Measurements from ENCODE around the gene ATOSB. TPM values are rescaled to one million over a fixed set of nuclear protein-coding genes. Genes with fewer than 3 reads are reported as not detected.

The ATOSB gene, protein sequence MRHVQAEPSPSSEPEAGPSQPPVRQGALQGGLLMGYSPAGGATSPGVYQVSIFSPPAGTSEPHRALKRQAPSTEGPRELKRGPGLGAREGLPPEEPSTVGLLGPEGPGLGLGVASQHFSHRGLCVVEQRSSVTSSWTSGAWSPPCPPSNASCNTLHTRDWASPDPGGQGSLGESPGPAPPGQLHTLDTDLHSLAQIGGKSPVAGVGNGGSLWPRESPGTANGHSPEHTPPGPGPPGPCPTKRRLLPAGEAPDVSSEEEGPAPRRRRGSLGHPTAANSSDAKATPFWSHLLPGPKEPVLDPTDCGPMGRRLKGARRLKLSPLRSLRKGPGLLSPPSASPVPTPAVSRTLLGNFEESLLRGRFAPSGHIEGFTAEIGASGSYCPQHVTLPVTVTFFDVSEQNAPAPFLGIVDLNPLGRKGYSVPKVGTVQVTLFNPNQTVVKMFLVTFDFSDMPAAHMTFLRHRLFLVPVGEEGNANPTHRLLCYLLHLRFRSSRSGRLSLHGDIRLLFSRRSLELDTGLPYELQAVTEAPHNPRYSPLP
- 49.0 and 50.9 TPM in 2 replicates for total RNA-seq

DNA sequence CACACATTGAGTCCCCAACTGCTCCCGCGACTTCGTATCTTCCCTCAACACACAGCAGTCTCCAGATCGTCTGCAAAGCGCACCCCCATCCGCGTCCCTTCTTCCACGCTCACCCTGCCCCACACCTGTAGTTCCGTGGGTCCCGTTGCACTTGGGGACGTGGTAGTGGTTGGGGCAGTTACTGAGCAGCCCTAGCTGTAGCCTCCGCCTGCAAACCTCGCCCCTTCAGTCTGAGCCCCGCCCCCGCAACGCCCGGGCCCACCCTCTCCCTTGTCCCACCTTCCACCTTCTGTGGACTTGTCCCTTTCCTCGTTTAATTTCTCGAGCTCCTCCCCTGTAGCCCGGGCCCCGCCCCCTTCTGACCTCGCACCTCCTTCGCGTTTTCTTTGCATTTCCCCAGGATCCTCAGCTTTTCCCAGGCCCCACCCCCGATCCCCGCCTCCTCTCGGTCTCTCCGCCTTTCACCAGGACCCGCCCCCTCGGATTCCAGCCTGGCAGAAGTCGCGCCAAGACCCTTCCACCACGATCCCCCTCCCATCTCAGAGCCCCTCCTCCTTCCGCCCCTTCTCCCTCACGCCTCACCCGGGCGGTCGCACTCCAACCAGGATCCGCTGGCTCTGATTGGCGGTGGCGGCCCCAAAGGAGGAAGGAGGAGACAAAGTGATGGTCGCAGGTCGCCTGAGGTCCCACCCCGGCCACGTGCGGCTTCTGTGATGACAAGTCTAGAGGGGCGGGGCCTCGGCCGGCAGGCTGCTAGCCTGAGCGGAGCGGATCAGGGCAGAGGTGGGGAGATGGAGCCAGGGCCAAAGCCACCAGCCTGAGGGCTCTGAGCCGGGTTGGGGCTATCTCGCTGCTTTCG is at the start of gene ATOSB:
Gene ATOSB, minus strand, starts transcription at position 183 of the 859 bp plus-strand sequence. CDS start 7,588 bp downstream, outside the sequence.

DNA sequence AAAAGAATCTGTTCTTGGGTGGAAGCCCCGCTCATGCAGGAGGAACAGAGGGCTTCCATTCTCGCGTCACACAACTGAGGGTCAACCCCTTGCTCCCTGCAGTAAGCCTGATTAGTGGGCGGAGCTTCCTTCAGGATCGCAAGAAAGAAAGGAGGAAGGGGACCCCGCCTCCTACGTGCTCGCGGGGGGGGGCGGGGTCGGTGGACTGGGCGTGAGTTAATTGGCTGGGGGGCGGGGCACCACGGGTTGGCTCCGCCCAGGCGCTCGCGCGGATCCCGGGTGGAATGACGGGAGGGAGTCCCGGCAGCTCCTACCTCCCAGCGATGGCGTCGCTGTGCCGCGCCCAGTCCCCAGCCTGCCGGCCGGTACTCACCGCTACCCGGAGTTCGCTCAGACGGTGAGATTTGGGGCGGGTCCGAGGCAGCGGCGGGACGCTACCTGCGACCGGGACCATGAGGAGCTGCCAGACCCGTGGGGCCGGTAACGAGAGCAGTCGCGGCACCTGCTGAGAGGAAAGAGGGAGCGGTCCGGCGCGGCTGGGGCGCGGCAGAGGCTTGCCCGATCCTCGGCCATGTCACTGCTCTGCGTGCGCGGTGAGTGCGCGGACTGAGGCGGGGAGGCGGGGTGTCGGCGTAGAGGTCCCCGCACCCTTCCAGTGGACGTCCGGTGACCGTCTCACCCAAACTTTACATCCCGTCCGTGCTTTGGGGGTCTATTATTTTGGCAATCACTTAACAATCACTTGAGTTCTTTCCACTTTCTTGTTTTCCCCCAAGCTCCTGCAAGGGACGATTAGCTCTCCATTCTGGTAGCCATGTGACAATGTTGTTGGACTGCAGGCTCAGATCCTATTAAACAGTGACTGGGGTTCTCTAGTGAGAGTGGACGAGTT is 46.3 kb upstream of the ATOSB start, which contains the start of gene UNC13B:
Gene UNC13B, plus strand, starts transcription at position 297 of the 892 bp plus-strand sequence. Its CDS starts 275 bp downstream, at position 572.

DNA sequence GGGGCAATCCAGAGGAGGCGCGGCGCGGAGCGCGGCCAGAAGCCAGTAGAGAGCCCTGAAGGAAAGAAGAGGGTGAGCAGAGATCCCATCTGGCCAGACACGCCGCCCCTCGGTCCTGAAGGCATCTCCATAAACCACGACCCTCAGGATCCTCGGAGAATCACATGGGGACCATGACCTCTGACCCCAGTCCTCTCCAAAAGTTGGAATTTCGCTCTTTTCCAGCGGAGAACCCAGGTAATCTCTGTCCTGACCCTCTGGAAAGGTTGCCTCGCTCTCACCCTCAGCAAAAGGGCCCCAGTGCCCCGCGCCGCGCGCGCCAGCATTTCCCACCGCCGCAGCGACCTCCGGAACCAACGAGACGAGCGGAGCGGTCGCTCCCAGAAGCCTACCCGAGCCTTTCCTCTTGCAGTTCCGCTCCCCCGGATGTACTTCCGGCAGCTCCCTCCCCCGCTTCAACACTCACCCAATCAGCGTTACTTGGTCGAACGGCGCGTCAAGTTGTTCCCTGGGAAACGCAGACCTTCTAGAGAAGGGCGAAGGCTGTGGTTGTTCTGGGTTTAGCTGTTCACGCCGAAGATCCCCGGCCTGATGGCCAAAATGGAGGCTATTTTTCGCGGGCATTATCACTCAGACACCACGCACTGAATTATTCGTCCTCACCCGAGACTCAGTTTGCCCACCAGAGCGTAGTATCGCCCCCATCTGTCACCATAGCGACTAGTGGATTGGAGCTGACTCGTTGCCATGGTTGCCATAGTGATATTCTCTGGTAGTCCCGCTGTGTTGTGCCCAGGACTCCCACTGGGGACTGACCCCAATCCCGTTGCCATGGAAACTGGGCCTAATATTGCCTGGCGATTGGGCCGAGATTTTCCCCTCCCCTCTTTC is 12.6 kb downstream of the ATOSB start, which contains the start of gene STOML2:
Gene STOML2, minus strand, starts transcription at position 363 of the 891 bp plus-strand sequence. Its CDS starts 37 bp downstream, at position 326.

DNA sequence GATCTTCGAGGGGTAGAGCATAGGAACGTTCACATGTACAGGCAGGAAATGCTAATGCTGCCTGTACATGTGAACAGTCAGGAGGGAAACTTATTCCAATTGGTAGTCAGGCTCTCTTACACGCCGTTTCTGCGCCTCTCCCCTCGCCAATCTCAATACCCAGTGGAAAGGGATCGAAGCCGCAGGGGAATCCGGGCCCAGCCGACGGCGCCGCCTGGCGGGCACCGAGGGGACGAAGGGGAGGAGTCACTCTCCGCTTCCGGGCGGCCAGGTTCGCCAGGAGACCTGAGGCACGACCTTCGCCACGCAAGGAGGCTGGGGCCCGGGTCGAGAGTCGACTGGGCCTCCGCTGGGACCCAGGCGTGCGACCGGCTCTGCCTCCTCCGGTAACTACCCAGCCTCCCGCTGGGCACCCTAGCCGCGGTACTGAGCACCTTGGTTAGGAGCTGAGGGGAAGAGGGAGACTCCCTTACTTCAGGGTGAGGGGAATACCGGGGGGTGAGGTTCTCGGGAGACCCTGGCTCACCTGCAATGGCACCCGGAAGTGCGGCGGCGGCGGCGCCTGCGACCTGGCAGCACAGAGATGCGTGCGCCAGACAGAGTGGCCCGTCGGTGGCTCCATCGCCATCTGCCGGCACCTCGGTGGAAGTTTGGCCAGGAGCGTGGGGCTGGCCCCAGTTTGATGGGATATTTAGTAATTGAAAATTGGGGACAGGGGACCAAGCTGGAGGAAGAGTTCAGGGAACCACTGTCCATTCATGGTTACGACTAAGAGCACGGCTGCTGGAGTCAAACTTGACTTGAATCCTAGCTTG is 19.4 kb downstream of the ATOSB start, which contains the start of gene PIGO:
Gene PIGO, minus strand, starts transcription at position 557 of the 815 bp plus-strand sequence. CDS start 1,026 bp downstream, outside the sequence.

DNA sequence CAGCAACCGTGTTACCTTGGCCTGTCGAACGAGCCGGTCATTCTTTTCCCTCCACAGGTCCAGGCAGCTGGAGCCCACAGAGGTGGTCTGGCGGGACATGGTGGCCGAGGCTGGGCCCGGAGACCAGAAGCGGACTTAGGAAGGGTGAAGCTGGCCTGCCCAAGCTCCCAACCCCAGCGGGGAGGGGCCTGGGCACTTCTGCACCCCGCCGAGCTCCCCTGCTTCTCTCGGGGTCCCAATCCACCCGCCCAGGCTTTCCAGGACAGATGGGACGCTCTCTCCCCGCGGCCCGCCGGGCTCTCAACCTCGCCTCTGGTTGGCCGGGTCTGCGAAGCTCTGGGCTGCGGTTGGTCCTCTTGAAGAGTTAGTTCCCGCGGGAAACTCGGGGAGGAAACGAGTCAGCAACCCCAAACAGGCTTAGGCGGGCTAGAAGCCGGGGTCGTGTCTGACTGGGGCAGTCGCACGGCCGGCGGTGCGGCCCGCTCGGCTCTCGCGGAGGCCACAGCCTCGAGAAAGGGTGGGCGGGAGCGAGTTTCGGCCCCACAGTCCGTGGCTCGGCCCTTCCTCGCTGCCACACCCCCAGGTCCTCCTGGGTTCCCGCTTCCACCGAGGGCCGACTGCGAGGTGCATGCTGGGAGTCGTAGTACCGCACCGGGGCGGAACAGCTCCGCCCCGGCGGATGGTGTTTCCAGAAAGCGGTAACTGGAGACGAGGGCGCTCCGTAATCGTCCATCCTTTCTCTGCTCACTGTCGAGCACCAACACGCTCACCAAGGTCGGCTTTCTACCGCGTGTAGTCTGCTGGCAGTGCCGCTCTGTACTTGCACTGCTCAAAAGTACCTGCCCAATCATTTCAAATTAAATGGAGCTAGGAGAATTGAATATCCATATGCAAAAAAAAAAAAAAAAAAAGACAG is 36.0 kb downstream of the ATOSB start, which contains the start of gene FANCG:
Gene FANCG, minus strand, starts transcription at position 517 of the 916 bp plus-strand sequence. Its CDS starts 418 bp downstream, at position 99.

DNA sequence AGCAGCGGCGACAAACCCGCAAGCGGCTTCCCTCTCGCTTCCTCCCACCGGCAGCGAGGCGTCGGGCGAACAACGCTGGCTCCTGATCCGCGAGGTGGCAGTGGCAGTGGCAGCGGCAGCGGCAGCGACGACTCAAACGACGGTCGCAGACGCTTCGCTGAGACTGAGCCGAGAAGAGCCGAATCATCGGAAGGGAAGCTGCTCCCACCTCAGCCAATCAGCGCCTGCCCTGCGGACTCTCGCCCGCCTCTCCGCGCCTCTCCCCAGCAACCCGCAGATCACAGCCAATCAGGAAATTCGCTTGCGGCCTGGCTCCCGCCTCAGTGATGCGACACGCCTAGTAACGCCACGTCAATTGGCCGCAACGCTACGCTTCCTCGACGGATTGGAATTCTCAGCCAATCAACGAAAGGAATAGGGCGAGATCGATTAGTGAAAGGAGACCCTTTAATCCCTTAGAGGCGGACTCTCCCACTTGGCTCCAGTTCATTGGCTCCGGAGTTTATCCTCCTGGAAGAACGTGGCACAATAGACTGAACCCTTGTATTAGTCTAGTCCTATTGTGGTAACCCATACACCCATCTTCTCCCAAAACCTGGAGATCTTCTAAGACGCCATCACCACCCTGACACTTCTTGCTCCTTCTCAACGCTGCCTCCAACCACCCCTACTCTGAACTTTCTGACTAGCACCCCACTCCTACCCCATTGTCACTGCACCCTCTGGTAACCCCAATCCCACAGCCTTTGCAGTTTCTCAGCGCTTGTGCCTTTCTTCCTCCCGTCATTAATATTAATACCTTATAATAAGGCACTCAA is 43.0 kb downstream of the ATOSB start, which contains the start of gene VCP:
Gene VCP, minus strand, starts transcription at position 165 of the 818 bp plus-strand sequence. CDS start 272 bp downstream, outside the sequence.

Other genes starting within 250 kb of the ATOSB start
- gene PHF24, start 157.6 kb downstream of the ATOSB start, total RNA-seq, result not detected in 2 replicates
- 6.0 and 6.2 TPM in 2 replicates for gene DNAJB5, start 126.1 kb downstream of the ATOSB start, total RNA-seq
- 411 and 514 TPM in 2 replicates for gene VCP, start 43.2 kb downstream of the ATOSB start, total RNA-seq
- 20.4 and 21.2 TPM in 2 replicates for gene FANCG, start 35.9 kb downstream of the ATOSB start, total RNA-seq
- 12.4 and 13.1 TPM in 2 replicates for gene PIGO, start 19.3 kb downstream of the ATOSB start, total RNA-seq
- 170 and 194 TPM in 2 replicates for gene STOML2, start 12.7 kb downstream of the ATOSB start, total RNA-seq
- 42.1 and 49.7 TPM in 2 replicates for gene UNC13B, start 46.1 kb upstream of the ATOSB start, total RNA-seq

Measured in vein endothelial cell (primary cell).